SK-N-SH (cell line): ENCODE results near the gene PEX10. TPM values are rescaled to one million over a fixed set of nuclear protein-coding genes. Genes with fewer than 3 reads are reported as not detected.
"Not testable (repeated sequence)": the region's sequence is repeated elsewhere in the genome, so short reads cannot be mapped to it uniquely, and the experiment has no call there.

Source experiments
- CTCF ChIA-PET: fragments of 300-600, 350-600 bp; formaldehyde crosslinking; extraction: SDS; loops from one replicate; lab custom pipeline; 2021; lab: Yijun Ruan, JAX
- POLR2A ChIA-PET: fragments of 350-600 bp; sonication (Branson Sonifier 250); formaldehyde crosslinking; extraction: SDS; loops from one replicate; lab custom pipeline; 2020; ENCODE audit warnings: antibody characterized with exemption, inconsistent platforms; lab: Yijun Ruan, JAX
- DNase-seq: peaks from one replicate; pipeline ENCODE4 v3.0.0; 2012
- H2AFZ ChIP-seq: fragments of 200-600 bp; sonication (generic); 2 replicates; pipeline ENCODE4 v1.8.1; 2016; ENCODE audit warnings: antibody characterized with exemption, mild to moderate bottlenecking, low read depth
- H3F3A ChIP-seq: fragments of 200-600 bp; sonication (generic); replicated peaks from 2 replicates; pipeline ENCODE3; 2016; ENCODE audit warnings: antibody characterized with exemption, mild to moderate bottlenecking; ENCODE audit not compliant: insufficient read depth
- H3K27ac ChIP-seq, 2 experiments: fragments of 200-500 bp in 1 of 2; fragments of 200-600 bp in 1 of 2; sonication (Bioruptor generic) in 1 of 2; sonication (generic), shearing (Covaris generic) in 1 of 2; 2 replicates each; pipeline versions ENCODE4 v1.5.1 to v1.6.1; 2014 to 2016; ENCODE audit warnings: low read depth in 2 of 2, inconsistent platforms in 1 of 2, low read length in 1 of 2, mild to moderate bottlenecking in 1 of 2, mixed read lengths in 1 of 2
- H3K27me3 ChIP-seq: fragments of 200-600 bp; sonication (generic), shearing (Covaris generic); 2 replicates; pipeline ENCODE4 v1.6.1; 2016; ENCODE audit warnings: mixed run types; ENCODE audit not compliant: insufficient read depth
- H3K36me3 ChIP-seq, 2 experiments: fragments of 200-500 bp in 1 of 2; fragments of 200-600 bp in 1 of 2; sonication (Bioruptor generic) in 1 of 2; sonication (generic) in 1 of 2; replicated peaks in 1 of 2; 2 replicates each; pipeline versions ENCODE3 to v1.5.1; 2014 to 2016; ENCODE audit warnings: low read length in 1 of 2, mild to moderate bottlenecking in 1 of 2; ENCODE audit not compliant: insufficient read depth in 2 of 2, control insufficient read depth in 1 of 2
- H3K4me1 ChIP-seq, 2 experiments: fragments of 200-500 bp in 1 of 2; fragments of 200-600 bp in 1 of 2; sonication (Bioruptor generic) in 1 of 2; sonication (generic), shearing (Covaris generic) in 1 of 2; 2 replicates each; pipeline versions ENCODE4 v1.5.1 to v1.6.1; 2014 to 2016; ENCODE audit warnings: low read depth in 1 of 2, low read length in 1 of 2, mixed run types in 1 of 2; ENCODE audit not compliant: insufficient read depth in 2 of 2, control insufficient read depth in 1 of 2
- H3K4me2 ChIP-seq: fragments of 200-600 bp; sonication (generic), shearing (Covaris generic); 2 replicates; pipeline ENCODE4 v1.6.1; 2017; ENCODE audit warnings: mixed run types
- H3K4me3 ChIP-seq, 2 experiments: fragments of 200-500 bp in 1 of 2; fragments of 200-600 bp in 1 of 2; sonication (Bioruptor generic) in 1 of 2; sonication (generic), shearing (Covaris generic) in 1 of 2; 2 replicates each; pipeline versions ENCODE4 v1.5.1 to v1.8.1; 2014 to 2016; ENCODE audit warnings: low read depth in 2 of 2, inconsistent platforms in 1 of 2, low read length in 1 of 2, mild to moderate bottlenecking in 1 of 2, mixed read lengths in 1 of 2, moderate library complexity in 1 of 2
- H3K79me2 ChIP-seq: fragments of 200-600 bp; sonication (generic); 2 replicates; pipeline ENCODE4 v1.8.1; 2017; ENCODE audit warnings: mild to moderate bottlenecking; ENCODE audit not compliant: insufficient read depth
- H3K9ac ChIP-seq: fragments of 200-600 bp; sonication (generic); 2 replicates; pipeline ENCODE4 v1.6.1; 2017; ENCODE audit warnings: mixed run types
- H3K9me2 ChIP-seq: fragments of 200-600 bp; sonication (generic); 2 replicates; pipeline ENCODE4 v1.6.1; 2017; ENCODE audit warnings: mixed run types
- H3K9me3 ChIP-seq: fragments of 200-600 bp; sonication (generic); 2 replicates; pipeline ENCODE4 v1.6.1; 2017; ENCODE audit warnings: mixed run types, mild to moderate bottlenecking, moderate library complexity
- H4K20me1 ChIP-seq: fragments of 200-600 bp; sonication (generic); 2 replicates; pipeline ENCODE4 v1.6.1; 2017; ENCODE audit warnings: mild to moderate bottlenecking, mixed run types; ENCODE audit not compliant: insufficient read depth
- ELF1 ChIP-seq: IDR thresholded peaks from 2 replicates; pipeline ENCODE4 v1.4.0; 2012
- EP300 ChIP-seq, 2 experiments: IDR thresholded peaks; 2 replicates each; pipeline versions ENCODE4 v1.4.0 to v1.6.1; 2012; ENCODE audit warnings: borderline replicate concordance in 1 of 2, low read depth in 1 of 2, low read length in 1 of 2
- EZH2phosphoT487 ChIP-seq: fragments of 200-600 bp; sonication (generic); IDR thresholded peaks from 2 replicates; pipeline ENCODE4 v1.6.1; 2017; ENCODE audit warnings: low read depth, mixed run types, mild to moderate bottlenecking, antibody characterized with exemption, moderate library complexity, borderline replicate concordance
- GABPA ChIP-seq: IDR thresholded peaks from 2 replicates; pipeline ENCODE4 v1.4.0; 2012; ENCODE audit warnings: low read depth, mild to moderate bottlenecking
- MEF2A ChIP-seq: IDR thresholded peaks from 2 replicates; pipeline ENCODE4 v1.4.0; 2012; ENCODE audit warnings: low read depth, borderline replicate concordance
- MXI1 ChIP-seq: IDR thresholded peaks from 2 replicates; pipeline ENCODE4 v1.6.1; 2012; ENCODE audit warnings: mild to moderate bottlenecking, low read depth, low read length, improper control_type of control experiment
- NFIC ChIP-seq: IDR thresholded peaks from 2 replicates; pipeline ENCODE4 v1.4.0; 2012; ENCODE audit warnings: borderline replicate concordance
- NRF1 ChIP-seq: IDR thresholded peaks from 2 replicates; pipeline ENCODE4 v1.6.1; 2012; ENCODE audit warnings: low read depth, mild to moderate bottlenecking, low read length
- POLR2AphosphoS5 ChIP-seq: IDR thresholded peaks from 2 replicates; pipeline ENCODE4 v1.6.1; 2012; ENCODE audit warnings: low read depth, low read length
- RCOR1 ChIP-seq: fragments of 150-350 bp; IDR thresholded peaks from 2 replicates; pipeline ENCODE4 v1.6.1; 2017; ENCODE audit warnings: antibody characterized with exemption, low read length
- SIN3A ChIP-seq: IDR thresholded peaks from 2 replicates; pipeline ENCODE4 v1.6.1; 2012; ENCODE audit warnings: low read depth, mild to moderate bottlenecking, low read length, moderate library complexity, borderline replicate concordance
- WGBS: methylation state at CpG from one replicate; pipeline ENCODE4 v1.1.6; 2017; ENCODE audit warnings: low lambda C conversion rate; 5-methylcytosine and 5-hydroxymethylcytosine counted together
- polyA plus RNA-seq, 3 experiments: library from polyadenylated mRNA; depleted of rRNA; stranded (reverse); fragments of >200 nt; gene quantifications; 2 replicates each; pipeline ENCODE4 v1.2.3, GENCODE V29; 2012
- TF ChIP-seq, protein P1 (sequence below): IDR thresholded peaks from 2 replicates; pipeline ENCODE4; 2012

Gene PEX10
- polyA plus RNA-seq, 1 of the 3 experiments (the other 2 are of a cell fraction), result 28.6 TPM

DNA sequence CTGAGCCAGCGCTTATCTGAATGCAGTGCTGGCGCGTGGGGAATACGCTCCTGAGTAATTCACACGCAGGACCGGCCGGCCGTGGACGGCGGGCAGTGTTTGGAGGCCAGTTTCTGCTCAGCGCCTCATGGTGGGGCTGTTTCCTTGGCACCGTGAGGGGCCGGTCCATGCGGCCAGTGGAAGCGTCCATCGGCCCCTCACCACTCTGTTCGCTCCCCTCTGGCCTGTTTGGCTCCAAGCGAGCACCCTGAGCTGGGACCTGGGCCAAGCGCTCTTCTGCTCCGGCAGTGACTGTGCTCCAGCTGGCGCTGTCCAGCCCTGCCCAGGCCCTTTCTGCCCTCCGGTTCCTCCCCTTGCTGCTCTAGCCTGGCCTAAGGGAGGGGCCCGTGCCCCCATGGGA is 47.4 kb upstream of the PEX10 start (continued):
- TF ChIP-seq NRF1 (no peak), EP300 (IDR thresholded peaks at IDR 0.05; ENCODE audit: borderline replicate concordance in 1 of 2, low read depth in 1 of 2, low read length in 1 of 2) (no peak), MEF2A (no peak), EZH2phosphoT487 (no peak), MXI1 (peak; percentile 66), ELF1 (no peak), RCOR1 (no peak; the same call in 1 of the 2 replicates), GABPA (no peak)
- TF ChIP-seq, protein P1, sequence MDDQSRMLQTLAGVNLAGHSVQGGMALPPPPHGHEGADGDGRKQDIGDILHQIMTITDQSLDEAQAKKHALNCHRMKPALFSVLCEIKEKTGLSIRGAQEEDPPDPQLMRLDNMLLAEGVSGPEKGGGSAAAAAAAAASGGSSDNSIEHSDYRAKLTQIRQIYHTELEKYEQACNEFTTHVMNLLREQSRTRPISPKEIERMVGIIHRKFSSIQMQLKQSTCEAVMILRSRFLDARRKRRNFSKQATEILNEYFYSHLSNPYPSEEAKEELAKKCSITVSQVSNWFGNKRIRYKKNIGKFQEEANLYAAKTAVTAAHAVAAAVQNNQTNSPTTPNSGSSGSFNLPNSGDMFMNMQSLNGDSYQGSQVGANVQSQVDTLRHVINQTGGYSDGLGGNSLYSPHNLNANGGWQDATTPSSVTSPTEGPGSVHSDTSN, result no peak

GRCh38 chr1:2459102-2459753 is 46.9 kb upstream of the PEX10 start:
- H3K36me3 ChIP-seq, H3K4me2 ChIP-seq, DNase-seq, H2AFZ ChIP-seq, H3K27ac ChIP-seq, H3K4me3 ChIP-seq, H3K79me2 ChIP-seq, H3K9me2 ChIP-seq, H3K27me3 ChIP-seq, H4K20me1 ChIP-seq, H3F3A ChIP-seq, H3K9ac ChIP-seq, H3K9me3 ChIP-seq: not testable (repeated sequence)
- 40% methylated on average over 13 of the region's 16 CpGs for WGBS
- ChIA-PET CTCF (interaction anchor here (0.8 to 4.4 kb wide), 18 partner anchors 10 to 267 kb away, joined by 3 to 53 read pairs (median 7); partner anchors contain the start of gene PANK4), POLR2A (interaction anchor here (1.0 to 1.8 kb wide), 3 partner anchors 22 to 88 kb away, joined by 3 to 13 read pairs (median 8); no protein-coding TSS in a partner anchor)
- H3K4me1 ChIP-seq, result peaks cover 0 to 16% of the 10 kb centered on the region in 2 experiments; a peak in 1 of 4 replicates

GRCh38 chr1:2458687-2459086 is 46.3 kb upstream of the PEX10 start:
- H3K4me2 ChIP-seq, result no peak overlapping the region
- CTCF ChIA-PET, result interaction anchor here (1.1 to 4.4 kb wide), 4 partner anchors 11 to 96 kb away, joined by 4 to 24 read pairs (median 7); no protein-coding TSS in a partner anchor
- no peaks in the 10 kb centered on the region for H3K9me2 ChIP-seq
- H3K4me3 ChIP-seq, result no peak overlapping the region
- no peak overlapping the region for H2AFZ ChIP-seq
- no peaks in the 10 kb centered on the region for H3K79me2 ChIP-seq
- H3K4me1 ChIP-seq, result peaks cover 0 to 16% of the 10 kb centered on the region in 2 experiments; a peak in 1 of 4 replicates
- no peak for DNase-seq
- TF ChIP-seq SIN3A (no peak), POLR2AphosphoS5 (no peak), NFIC (no peak)
- no peaks in the 10 kb centered on the region for H3K27me3 ChIP-seq
- no peaks in the 10 kb centered on the region for H3K36me3 ChIP-seq
- H3K27ac ChIP-seq, result no peak overlapping the region
- H4K20me1 ChIP-seq, result no peaks in the 10 kb centered on the region
- no peak overlapping the region for H3K9ac ChIP-seq
- no peaks in the 10 kb centered on the region for H3F3A ChIP-seq
- H3K9me3 ChIP-seq, result no peaks in the 10 kb centered on the region
- 68% methylated on average over 6 of the region's 18 CpGs for WGBS
- POLR2A ChIA-PET, result no interaction called here
